HEK293 (cell line): ENCODE measurements around the gene ZFYVE28.

ENCODE experiments used
- CTCF ChIA-PET: fragments of 350-600 bp; formaldehyde crosslinking; extraction: SDS; loops from one replicate; lab custom pipeline; 2021; ENCODE audit warnings: antibody characterized with exemption; lab: Yijun Ruan, JAX
- POLR2A ChIA-PET: fragments of 300-600 bp; formaldehyde crosslinking; extraction: SDS; loops from one replicate; lab custom pipeline; 2020; ENCODE audit warnings: antibody characterized with exemption, inconsistent platforms; lab: Yijun Ruan, JAX
- H3K27ac ChIP-seq: fragments of 200-500 bp; sonication (Bioruptor generic); 2 replicates; pipeline ENCODE4 v1.5.1; 2014; ENCODE audit warnings: low read depth, low read length, control low read depth, inconsistent platforms; ENCODE audit errors: extremely low read depth
- H3K36me3 ChIP-seq, 2 experiments: fragments of 200-500 bp in 1 of 2; sonication (Bioruptor generic) in 1 of 2; 1 replicate in 1 of 2; 2 replicates in 1 of 2; pipeline ENCODE4 v1.5.1; 2014 to 2017; ENCODE audit warnings: inconsistent platforms in 2 of 2, low read length in 2 of 2; ENCODE audit not compliant: control insufficient read depth in 2 of 2, insufficient read depth in 1 of 2
- H3K4me1 ChIP-seq: fragments of 200-500 bp; sonication (Bioruptor generic); 2 replicates; pipeline ENCODE4 v1.5.1; 2014; ENCODE audit warnings: mild to moderate bottlenecking, low read length, inconsistent platforms; ENCODE audit not compliant: control insufficient read depth, insufficient read depth
- H3K4me3 ChIP-seq: 2 replicates; pipeline ENCODE4 v1.5.1; 2011; ENCODE audit warnings: low read depth, mild to moderate bottlenecking, control low read depth, low read length, moderate library complexity
- H3K9me3 ChIP-seq: fragments of 200-500 bp; sonication (Bioruptor generic); 2 replicates; pipeline ENCODE4 v1.5.1; 2014; ENCODE audit warnings: low read depth, low read length, inconsistent platforms; ENCODE audit not compliant: control insufficient read depth, insufficient read depth
- HIC1 ChIP-seq: fragments of 450-650 bp; formaldehyde crosslinking; IDR thresholded peaks from 2 replicates; pipeline ENCODE4 v1.5.1; 2016; ENCODE audit warnings: missing biosample characterization, missing genetic modification characterization
- KLF7 ChIP-seq: fragments of 450-650 bp; formaldehyde crosslinking; IDR thresholded peaks from 2 replicates; pipeline ENCODE4 v1.5.1; 2016; ENCODE audit warnings: missing biosample characterization, missing genetic modification characterization, borderline replicate concordance
- OVOL3 ChIP-seq: fragments of 450-650 bp; formaldehyde crosslinking; IDR thresholded peaks from 2 replicates; pipeline ENCODE4 v1.5.1; 2016; ENCODE audit warnings: missing biosample characterization, missing genetic modification characterization
- ZBTB10 ChIP-seq: fragments of 450-650 bp; formaldehyde crosslinking; IDR thresholded peaks from 2 replicates; pipeline ENCODE4 v1.5.1; 2016; ENCODE audit warnings: missing biosample characterization, missing genetic modification characterization
- ZBTB6 ChIP-seq: fragments of 450-650 bp; formaldehyde crosslinking; IDR thresholded peaks from 2 replicates; pipeline ENCODE4 v1.5.1; 2017; ENCODE audit warnings: missing biosample characterization, missing genetic modification characterization
- ZNF175 ChIP-seq: fragments of 450-650 bp; formaldehyde crosslinking; IDR thresholded peaks from 2 replicates; pipeline ENCODE4 v1.5.1; 2016; ENCODE audit warnings: missing biosample characterization, missing genetic modification characterization
- ZNF362 ChIP-seq: fragments of 450-650 bp; formaldehyde crosslinking; IDR thresholded peaks from 2 replicates; pipeline ENCODE4 v1.5.1; 2016; ENCODE audit warnings: missing biosample characterization, missing genetic modification characterization
- ZNF398 ChIP-seq: fragments of 450-650 bp; formaldehyde crosslinking; IDR thresholded peaks from 2 replicates; pipeline ENCODE4 v1.5.1; 2017; ENCODE audit warnings: missing biosample characterization, missing genetic modification characterization
- ZNF426 ChIP-seq: fragments of 450-650 bp; formaldehyde crosslinking; IDR thresholded peaks from 2 replicates; pipeline ENCODE4 v1.5.1; 2017; ENCODE audit warnings: missing biosample characterization, missing genetic modification characterization, mild to moderate bottlenecking, inconsistent platforms, moderate library complexity
- ZNF585B ChIP-seq: fragments of 450-650 bp; formaldehyde crosslinking; IDR thresholded peaks from 2 replicates; pipeline ENCODE4 v1.5.1; 2016; ENCODE audit warnings: missing biosample characterization, missing genetic modification characterization
- ZNF639 ChIP-seq: fragments of 450-650 bp; formaldehyde crosslinking; IDR thresholded peaks from 2 replicates; pipeline ENCODE4 v1.5.1; 2016; ENCODE audit warnings: missing biosample characterization, missing genetic modification characterization

Gene ZFYVE28

GRCh38 chr4:2301806-2302205 is 116.6 kb downstream of the ZFYVE28 start (continued):
- no peak for TF ChIP-seq ZNF175 (tag by site-specific recombination)
- TF ChIP-seq OVOL3 (tag by site-specific recombination), result no peak
- TF ChIP-seq ZNF362 (tag by site-specific recombination), result no peak

GRCh38 chr4:2301225-2301642 is 117.2 kb downstream of the ZFYVE28 start:
- no peaks in the 10 kb centered on the region for H3K4me1 ChIP-seq
- no peaks in the 10 kb centered on the region for H3K36me3 ChIP-seq
- POLR2A ChIA-PET, result no interaction called here
- H3K4me3 ChIP-seq, result no peak overlapping the region
- no peaks in the 10 kb centered on the region for H3K9me3 ChIP-seq
- TF ChIP-seq ZNF639 (tag by site-specific recombination) (no peak), ZBTB10 (no peak), HIC1 (tag by site-specific recombination) (no peak), KLF7 (no peak), ZBTB6 (no peak), ZNF398 (no peak), ZNF585B (tag by site-specific recombination) (no peak), ZNF426 (tag by site-specific recombination) (no peak)
- no peak overlapping the region for H3K27ac ChIP-seq
- CTCF ChIA-PET, result no interaction called here
